GM18517 (cell line): ENCODE results near the gene PSMB9.

Experiments
- ATAC-seq: cut with Tn5 transposase; IDR thresholded peaks from one replicate; pipeline ENCODE4 v1.9.1; 2021; ENCODE audit warnings: mild to moderate bottlenecking, moderate library complexity; ENCODE audit not compliant: unreplicated experiment

The PSMB9 gene

GRCh38 chr6:32895006-32895345 is 41.0 kb downstream of the PSMB9 start:
- no peak for ATAC-seq

GRCh38 chr6:32903952-32904351 is 50.0 kb downstream of the PSMB9 start:
- ATAC-seq: no peak

- no peak for ATAC-seq
Observed at GRCh38 chr6:32905078-32905477, 51.1 kb downstream of the PSMB9 start.

GRCh38 chr6:32906539-32906938 is 52.5 kb downstream of the PSMB9 start:
- no peak for ATAC-seq

- no peak for ATAC-seq
Observed at GRCh38 chr6:32908897-32909296, 54.9 kb downstream of the PSMB9 start.
